Upper lobe of left lung (tissue), 4 donors: ENCODE measurements around the gene TFIP11.

Experiments used
- CTCF ChIP-seq, 6 experiments: fragments of 450-650 bp in 4 of 6; fragments of 200-600 bp in 2 of 6; sonication (generic) in 2 of 6; IDR thresholded peaks; one replicate each; pipeline ENCODE4 v1.5.1; 2016 to 2019; ENCODE audit warnings: antibody characterized with exemption in 6 of 6
- EP300 ChIP-seq, 4 donors: sonication (generic); formaldehyde crosslinking; IDR thresholded peaks; one replicate each; pipeline ENCODE4 v1.5.1; 2017; ENCODE audit warnings: antibody characterized with exemption in 4 of 4, control low read depth in 2 of 4

GRCh38 chr22:26525946-26526564 lies 13.8 kb upstream of the TFIP11 start:
- no peak for TF ChIP-seq CTCF (IDR thresholded peaks at IDR 0.05)
- TF ChIP-seq EP300 (IDR thresholded peaks at IDR 0.05), result no peak
